ENCODE measurements around the gene PARP1.
"Not testable (repeated sequence)": the region's sequence is repeated elsewhere in the genome, so short reads cannot be mapped to it uniquely, and the experiment has no call there.

Gene PARP1

GRCh38 chr1:226428791-226429461 is 21.0 kb upstream of the PARP1 start:
- no peak for DNase-seq

- no peak for DNase-seq
These were observed 20.5 kb upstream of the PARP1 start for GRCh38 chr1:226428348-226428747.

GRCh38 chr1:226427131-226427530 is 19.2 kb upstream of the PARP1 start:
- DNase-seq, result no peak

GRCh38 chr1:226426395-226426794 is 18.5 kb upstream of the PARP1 start:
- not testable (repeated sequence) for DNase-seq

- DNase-seq, result peak; percentile 29
These were observed 17.6 kb upstream of the PARP1 start for GRCh38 chr1:226425431-226426031.

GRCh38 chr1:226425004-226425378 is 17.1 kb upstream of the PARP1 start:
- DNase-seq, result no peak

GRCh38 chr1:226424221-226425003 is 16.5 kb upstream of the PARP1 start:
- DNase-seq, result no peak

- no peak for DNase-seq
These were observed 14.6 kb upstream of the PARP1 start for GRCh38 chr1:226422478-226422877.

GRCh38 chr1:226420897-226421296 is 13.0 kb upstream of the PARP1 start:
- no peak for DNase-seq

GRCh38 chr1:226420328-226420727 is 12.4 kb upstream of the PARP1 start:
- DNase-seq, result no peak

GRCh38 chr1:226419284-226420029 is 11.6 kb upstream of the PARP1 start:
- DNase-seq, result no peak

GRCh38 chr1:226417830-226418546 is 10.1 kb upstream of the PARP1 start:
- DNase-seq, result no peak

- no peak for DNase-seq
These were observed 9.5 kb upstream of the PARP1 start for GRCh38 chr1:226417350-226417749.

- no peak for DNase-seq
These were observed 6.3 kb upstream of the PARP1 start for GRCh38 chr1:226414098-226414698.

GRCh38 chr1:226411619-226412018 is 3.7 kb upstream of the PARP1 start:
- no peak for DNase-seq

GRCh38 chr1:226410958-226411357 is 3.1 kb upstream of the PARP1 start:
- DNase-seq, result no peak

GRCh38 chr1:226409392-226409791 is 1.5 kb upstream of the PARP1 start:
- DNase-seq, result no peak

- no peak for DNase-seq
These were observed 642 bp upstream of the PARP1 start for GRCh38 chr1:226408285-226409184.

- DNase-seq, result no peak
These were observed 745 bp downstream of the PARP1 start for GRCh38 chr1:226407199-226407496.

GRCh38 chr1:226406401-226406881 is 1.5 kb downstream of the PARP1 start:
- no peak for DNase-seq

GRCh38 chr1:226405411-226405988 is 2.4 kb downstream of the PARP1 start:
- DNase-seq, result no peak
